ENCODE results near the gene LRRC23. TPM values are rescaled to one million over a fixed set of nuclear protein-coding genes. Genes with fewer than 3 reads are reported as not detected.
"Not testable (repeated sequence)": the region's sequence is repeated elsewhere in the genome, so short reads cannot be mapped to it uniquely, and the experiment has no call there.

Gene LRRC23
- total RNA-seq, 1 experiment from 2014 or later: 6.0 TPM

DNA sequence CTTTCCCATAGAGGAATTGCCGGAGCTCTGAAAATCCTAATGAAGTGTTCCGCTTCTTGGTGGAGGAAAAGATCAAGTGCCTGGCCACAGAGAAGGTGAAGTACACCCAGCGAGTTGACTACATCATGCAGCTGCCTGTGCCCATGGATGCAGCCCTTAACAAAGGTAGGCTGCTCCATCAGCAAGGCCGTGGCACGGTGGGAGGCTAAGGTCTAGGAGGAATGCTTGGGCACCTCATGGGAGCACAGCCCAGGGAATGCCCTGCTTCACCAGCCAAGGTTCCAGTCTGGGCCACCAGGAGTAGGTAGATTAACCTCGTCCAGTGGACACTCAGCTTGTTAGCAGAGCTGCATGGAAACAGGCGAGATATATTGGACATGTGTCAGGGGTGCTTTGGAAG, 43.7 kb upstream of the LRRC23 start:
- Mint-ChIP-seq H3K4me3 (ENCODE audit: low read depth, unreplicated experiment) (no peak overlapping the region), H3K9me3 (ENCODE audit: low read depth, unreplicated experiment) (no peaks in the 10 kb centered on the region), H3K36me3 (ENCODE audit: insufficient read depth, unreplicated experiment) (peaks cover 24% of the 10 kb centered on the region), H3K27ac (ENCODE audit: unreplicated experiment) (no peak overlapping the region), H3K27me3 (ENCODE audit: unreplicated experiment) (no peaks in the 10 kb centered on the region), H3K4me1 (ENCODE audit: low read depth, unreplicated experiment) (no peaks in the 10 kb centered on the region)
- TF ChIP-seq, protein P1, sequence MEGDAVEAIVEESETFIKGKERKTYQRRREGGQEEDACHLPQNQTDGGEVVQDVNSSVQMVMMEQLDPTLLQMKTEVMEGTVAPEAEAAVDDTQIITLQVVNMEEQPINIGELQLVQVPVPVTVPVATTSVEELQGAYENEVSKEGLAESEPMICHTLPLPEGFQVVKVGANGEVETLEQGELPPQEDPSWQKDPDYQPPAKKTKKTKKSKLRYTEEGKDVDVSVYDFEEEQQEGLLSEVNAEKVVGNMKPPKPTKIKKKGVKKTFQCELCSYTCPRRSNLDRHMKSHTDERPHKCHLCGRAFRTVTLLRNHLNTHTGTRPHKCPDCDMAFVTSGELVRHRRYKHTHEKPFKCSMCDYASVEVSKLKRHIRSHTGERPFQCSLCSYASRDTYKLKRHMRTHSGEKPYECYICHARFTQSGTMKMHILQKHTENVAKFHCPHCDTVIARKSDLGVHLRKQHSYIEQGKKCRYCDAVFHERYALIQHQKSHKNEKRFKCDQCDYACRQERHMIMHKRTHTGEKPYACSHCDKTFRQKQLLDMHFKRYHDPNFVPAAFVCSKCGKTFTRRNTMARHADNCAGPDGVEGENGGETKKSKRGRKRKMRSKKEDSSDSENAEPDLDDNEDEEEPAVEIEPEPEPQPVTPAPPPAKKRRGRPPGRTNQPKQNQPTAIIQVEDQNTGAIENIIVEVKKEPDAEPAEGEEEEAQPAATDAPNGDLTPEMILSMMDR (IDR thresholded peaks at IDR 0.05; ENCODE audit: unreplicated experiment): no peak
- no TSS peak for BruUV-seq (replicated peaks)
- CTCF ChIA-PET: no interaction called here
- intact Hi-C loops (cut with micrococcal nuclease; ENCODE audit: unreplicated experiment): no loop called here
- DNase-seq: no peak

DNA sequence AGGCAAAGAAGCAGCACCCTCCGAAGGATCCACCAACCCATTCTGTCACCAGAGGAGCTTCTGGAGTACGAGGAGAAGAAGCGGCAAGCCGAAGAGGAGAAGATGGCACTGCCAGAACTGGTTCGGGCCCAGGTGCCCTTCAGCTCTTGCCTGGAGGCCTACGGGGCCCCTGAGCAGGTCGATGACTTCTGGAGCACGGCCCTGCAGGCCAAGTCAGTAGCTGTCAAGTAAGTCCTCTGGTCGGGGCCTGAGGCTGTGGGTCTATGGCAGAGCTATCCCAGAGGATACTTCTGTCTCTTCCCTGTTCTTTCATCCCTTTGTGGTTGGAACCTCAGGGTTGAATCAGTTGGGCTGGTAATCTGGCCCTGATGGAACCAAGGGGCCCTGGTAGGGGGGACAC, 43.2 kb upstream of the LRRC23 start:
- Mint-ChIP-seq H3K4me3 (ENCODE audit: low read depth, unreplicated experiment) (no peak overlapping the region), H3K9me3 (ENCODE audit: low read depth, unreplicated experiment) (no peaks in the 10 kb centered on the region), H3K36me3 (ENCODE audit: insufficient read depth, unreplicated experiment) (peaks cover 29% of the 10 kb centered on the region), H3K4me1 (ENCODE audit: low read depth, unreplicated experiment) (no peaks in the 10 kb centered on the region), H3K27ac (ENCODE audit: unreplicated experiment) (no peak overlapping the region), H3K27me3 (ENCODE audit: unreplicated experiment) (no peaks in the 10 kb centered on the region)
- CTCF ChIA-PET: no interaction called here
- TF ChIP-seq, protein P1 (IDR thresholded peaks at IDR 0.05; ENCODE audit: unreplicated experiment): no peak
- no peak for DNase-seq
- intact Hi-C loops (cut with micrococcal nuclease; ENCODE audit: unreplicated experiment): no loop called here
- BruUV-seq (replicated peaks): no TSS peak

DNA sequence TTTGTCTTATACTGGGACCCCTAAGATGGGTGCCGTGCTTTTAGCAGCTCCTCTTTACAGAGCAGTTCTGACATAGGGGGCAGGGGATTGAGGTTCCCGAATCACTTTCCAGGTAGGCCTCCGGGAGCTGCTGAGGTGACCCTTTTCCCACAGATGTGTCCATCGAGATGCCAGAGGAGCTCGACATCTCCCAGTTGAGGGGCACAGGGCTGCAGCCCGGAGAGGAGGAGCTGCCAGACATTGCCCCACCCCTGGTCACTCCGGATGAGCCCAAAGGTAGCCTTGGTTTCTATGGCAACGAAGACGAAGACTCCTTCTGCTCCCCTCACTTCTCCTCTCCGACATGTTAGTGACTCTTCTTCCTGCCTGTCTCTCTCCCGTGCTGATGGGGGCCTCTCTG, 41.6 kb upstream of the LRRC23 start:
- TF ChIP-seq, protein P1 (IDR thresholded peaks at IDR 0.05; ENCODE audit: unreplicated experiment): no peak
- intact Hi-C loops (cut with micrococcal nuclease; ENCODE audit: unreplicated experiment): no loop called here
- CTCF ChIA-PET: no interaction called here
- Mint-ChIP-seq H3K9me3 (ENCODE audit: low read depth, unreplicated experiment) (no peaks in the 10 kb centered on the region), H3K4me3 (ENCODE audit: low read depth, unreplicated experiment) (no peak overlapping the region), H3K27me3 (ENCODE audit: unreplicated experiment) (no peaks in the 10 kb centered on the region), H3K36me3 (ENCODE audit: insufficient read depth, unreplicated experiment) (peaks cover 39% of the 10 kb centered on the region), H3K4me1 (ENCODE audit: low read depth, unreplicated experiment) (no peaks in the 10 kb centered on the region), H3K27ac (ENCODE audit: unreplicated experiment) (no peak overlapping the region)
- DNase-seq: no peak
- BruUV-seq (replicated peaks): no TSS peak

DNA sequence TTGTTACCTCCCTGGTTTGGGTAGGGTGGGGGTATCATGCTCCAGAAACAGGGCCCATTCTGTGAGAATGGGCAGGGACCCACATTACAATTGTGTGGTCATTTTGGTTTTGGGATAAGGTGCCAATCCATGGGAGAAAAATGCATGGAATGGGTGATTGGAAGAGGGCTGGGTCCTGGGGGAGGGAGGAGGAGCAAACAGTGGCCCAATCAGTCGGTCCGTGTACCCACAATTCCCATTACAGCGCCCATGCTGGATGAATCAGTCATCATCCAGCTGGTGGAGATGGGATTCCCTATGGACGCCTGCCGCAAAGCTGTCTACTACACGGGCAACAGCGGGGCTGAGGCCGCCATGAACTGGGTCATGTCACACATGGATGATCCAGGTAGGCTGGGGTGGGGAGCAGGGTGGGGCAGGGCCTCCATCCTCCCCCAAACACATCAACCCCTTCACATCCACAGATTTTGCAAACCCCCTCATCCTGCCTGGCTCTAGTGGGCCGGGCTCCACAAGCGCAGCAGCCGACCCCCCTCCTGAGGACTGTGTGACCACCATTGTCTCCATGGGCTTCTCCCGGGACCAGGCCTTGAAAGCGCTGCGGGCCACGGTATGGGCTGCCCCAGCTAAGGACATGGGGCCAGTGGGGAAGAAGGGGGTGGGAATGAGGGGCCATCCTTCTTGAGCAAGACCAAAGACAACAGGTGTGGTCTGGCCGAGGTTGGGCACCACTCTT, 40.9 kb upstream of the LRRC23 start:
- no peaks in the 10 kb centered on the region for H3K9me3 Mint-ChIP-seq (ENCODE audit: low read depth, unreplicated experiment)
- DNase-seq: no peak
- BruUV-seq (replicated peaks): no TSS peak
- intact Hi-C loops (cut with micrococcal nuclease; ENCODE audit: unreplicated experiment): no loop called here
- no peaks in the 10 kb centered on the region for H3K27me3 Mint-ChIP-seq (ENCODE audit: unreplicated experiment)
- TF ChIP-seq, protein P1 (IDR thresholded peaks at IDR 0.05; ENCODE audit: unreplicated experiment): no peak
- H3K27ac Mint-ChIP-seq (ENCODE audit: unreplicated experiment): no peak overlapping the region
- H3K4me3 Mint-ChIP-seq (ENCODE audit: low read depth, unreplicated experiment): no peak overlapping the region
- H3K4me1 Mint-ChIP-seq (ENCODE audit: low read depth, unreplicated experiment): peaks cover 6% of the 10 kb centered on the region
- peaks cover 46% of the 10 kb centered on the region for H3K36me3 Mint-ChIP-seq (ENCODE audit: insufficient read depth, unreplicated experiment)
- CTCF ChIA-PET: interaction anchor here (0.6 kb wide), 1 partner anchor 576 kb away, joined by 4 read pairs; no protein-coding TSS in a partner anchor

DNA sequence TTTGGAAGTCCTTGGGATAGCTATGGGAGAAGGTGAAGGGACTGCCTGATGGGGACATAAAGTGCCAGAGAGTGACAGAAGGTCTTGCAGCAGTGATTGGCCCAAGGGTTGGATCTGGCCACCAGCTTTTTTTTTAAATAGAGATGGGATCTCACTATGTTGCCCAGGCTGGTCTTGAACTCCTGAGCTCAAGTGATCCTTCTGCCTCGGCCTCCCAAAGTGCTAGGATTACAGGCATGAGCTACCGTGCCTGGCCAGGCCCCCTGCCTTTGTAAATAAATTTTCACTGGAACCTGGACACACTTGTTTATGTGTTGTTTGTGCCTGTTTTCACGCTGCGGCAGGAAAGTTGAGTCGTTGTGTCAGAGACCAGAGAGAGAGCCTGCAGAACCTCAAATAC, 39.3 kb upstream of the LRRC23 start:
- Mint-ChIP-seq H3K36me3 (ENCODE audit: insufficient read depth, unreplicated experiment) (peaks cover 61% of the 10 kb centered on the region), H3K4me1 (ENCODE audit: low read depth, unreplicated experiment) (peaks cover 22% of the 10 kb centered on the region)
- DNase-seq; H3K9me3 Mint-ChIP-seq (ENCODE audit: low read depth, unreplicated experiment); H3K4me3 Mint-ChIP-seq (ENCODE audit: low read depth, unreplicated experiment); BruUV-seq (replicated peaks); H3K27me3 Mint-ChIP-seq (ENCODE audit: unreplicated experiment); H3K27ac Mint-ChIP-seq (ENCODE audit: unreplicated experiment): not testable (repeated sequence)
- CTCF ChIA-PET: interaction anchor here (0.6 kb wide), 1 partner anchor 189 kb away, joined by 3 read pairs; no protein-coding TSS in a partner anchor
- intact Hi-C loops (cut with micrococcal nuclease; ENCODE audit: unreplicated experiment): loop anchor here (5.0 kb wide), 2 partner anchors 62 to 77 kb away; partner anchors contain the start of genes ATN1, C12orf57 and RNU7-1

All from Calu3 (cell line).